HG03060 (cell line): ENCODE results near the gene PNKD.

ENCODE experiments used
- ATAC-seq: cut with Tn5 transposase; IDR thresholded peaks from one replicate; pipeline ENCODE4 v1.9.1; 2021; ENCODE audit warnings: low read depth, moderate number of reproducible peaks; ENCODE audit not compliant: unreplicated experiment

PNKD gene, protein sequence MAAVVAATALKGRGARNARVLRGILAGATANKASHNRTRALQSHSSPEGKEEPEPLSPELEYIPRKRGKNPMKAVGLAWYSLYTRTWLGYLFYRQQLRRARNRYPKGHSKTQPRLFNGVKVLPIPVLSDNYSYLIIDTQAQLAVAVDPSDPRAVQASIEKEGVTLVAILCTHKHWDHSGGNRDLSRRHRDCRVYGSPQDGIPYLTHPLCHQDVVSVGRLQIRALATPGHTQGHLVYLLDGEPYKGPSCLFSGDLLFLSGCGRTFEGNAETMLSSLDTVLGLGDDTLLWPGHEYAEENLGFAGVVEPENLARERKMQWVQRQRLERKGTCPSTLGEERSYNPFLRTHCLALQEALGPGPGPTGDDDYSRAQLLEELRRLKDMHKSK

DNA sequence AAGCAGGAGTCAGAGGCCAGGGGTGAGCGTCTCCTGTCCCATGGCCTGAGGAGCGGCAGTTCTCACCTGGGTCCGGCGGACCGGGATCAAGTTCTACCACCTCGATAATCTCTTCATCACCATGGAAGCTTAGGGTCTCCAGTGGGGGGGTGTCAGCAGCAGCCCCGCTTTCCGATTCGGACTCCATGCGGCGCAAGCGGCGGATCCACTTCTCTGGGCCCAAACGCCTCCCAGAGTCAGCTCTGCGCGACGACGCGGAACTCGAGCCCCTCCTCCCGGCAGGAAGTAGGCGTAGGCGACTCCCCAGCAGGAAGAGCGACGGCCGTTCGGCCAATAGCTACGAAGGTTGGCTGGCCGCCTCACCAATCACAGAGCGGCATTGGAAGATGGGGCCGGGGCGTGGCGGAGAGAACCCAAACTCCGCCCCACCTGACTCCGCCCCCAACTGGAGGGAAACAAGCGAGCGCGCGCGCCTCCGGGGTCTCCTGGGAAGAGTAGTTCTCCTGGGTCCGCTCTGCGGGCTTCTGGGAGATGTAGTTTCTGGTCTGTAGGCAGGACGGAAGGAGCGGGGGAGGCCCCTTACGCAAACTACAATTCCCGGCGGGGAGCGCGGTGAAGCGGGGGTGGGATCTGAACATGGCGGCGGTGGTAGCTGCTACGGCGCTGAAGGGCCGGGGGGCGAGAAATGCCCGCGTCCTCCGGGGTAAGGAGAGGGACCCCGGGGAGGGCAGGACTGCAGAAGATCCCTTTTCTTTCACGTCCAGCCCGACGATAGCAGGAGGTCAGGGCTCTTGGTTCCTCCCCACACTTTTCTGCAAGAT lies at the start of gene PNKD, which contains the start of gene AAMP:
Gene PNKD, plus strand, starts transcription at position 620 of the 821 bp plus-strand sequence. Its CDS starts 17 bp downstream, at position 637.
Gene AAMP, minus strand, starts transcription at position 238 of the 821 bp plus-strand sequence. Its CDS starts 51 bp downstream, at position 187.
- peak; percentile 76 for ATAC-seq

DNA sequence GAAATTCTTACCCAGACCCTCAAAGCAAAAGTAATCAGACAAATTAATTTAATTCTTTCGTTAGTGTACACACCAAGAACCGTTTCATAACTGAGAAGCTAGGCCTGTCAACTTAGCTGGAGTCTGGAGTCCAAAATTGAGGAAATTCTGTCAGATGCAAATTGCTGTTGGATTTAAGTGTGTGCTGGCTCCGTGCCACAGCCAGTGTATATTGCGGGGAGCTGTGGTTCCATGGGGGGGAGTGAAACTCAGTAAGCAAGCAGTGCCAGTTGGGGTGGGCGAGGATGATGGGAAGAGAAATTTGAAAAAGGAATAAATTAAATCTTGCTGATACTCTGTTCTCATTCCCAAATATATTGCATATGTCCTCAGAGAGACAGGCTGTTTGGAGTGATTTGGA lies 49.3 kb upstream of the PNKD start:
- no peak for ATAC-seq

DNA sequence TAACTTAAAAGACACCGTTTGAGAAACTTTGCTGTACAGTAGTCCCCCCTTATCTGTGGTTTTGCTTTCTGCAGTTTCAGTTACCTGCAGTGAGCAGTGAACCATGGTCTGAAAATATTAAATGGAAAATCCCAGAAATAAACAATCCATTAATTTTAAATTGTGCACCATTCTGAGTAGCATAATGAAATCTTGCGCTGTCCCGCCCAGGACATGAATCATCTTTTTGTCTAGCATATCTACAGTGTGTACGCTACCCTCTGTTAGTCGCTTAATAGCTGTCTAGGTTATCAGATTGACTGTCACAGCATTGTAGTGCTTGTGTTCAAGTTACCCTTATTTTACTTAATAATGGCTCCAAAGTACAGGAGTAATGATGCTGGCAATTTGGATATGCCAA lies 47.3 kb upstream of the PNKD start:
- ATAC-seq, result no peak

DNA sequence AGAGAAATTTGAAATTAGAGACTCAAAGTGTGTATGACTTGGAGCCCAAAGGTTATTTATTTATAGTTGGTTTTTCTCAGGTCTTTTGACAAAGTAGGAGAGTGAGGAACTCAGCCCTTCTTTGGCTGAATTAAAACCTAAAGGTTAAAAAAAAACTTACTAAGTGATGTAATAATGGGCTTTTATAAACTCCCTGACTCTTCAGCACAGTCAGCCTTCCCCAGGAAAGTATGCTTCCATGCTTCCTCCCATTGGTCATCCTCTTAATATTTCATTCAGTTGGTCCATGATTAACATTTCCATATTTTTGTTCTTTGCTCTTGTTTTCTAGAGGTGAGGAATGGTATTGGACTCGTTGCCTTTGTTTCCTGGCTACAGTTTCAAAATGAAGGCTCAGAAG lies 46.1 kb upstream of the PNKD start:
- ATAC-seq, result no peak

DNA sequence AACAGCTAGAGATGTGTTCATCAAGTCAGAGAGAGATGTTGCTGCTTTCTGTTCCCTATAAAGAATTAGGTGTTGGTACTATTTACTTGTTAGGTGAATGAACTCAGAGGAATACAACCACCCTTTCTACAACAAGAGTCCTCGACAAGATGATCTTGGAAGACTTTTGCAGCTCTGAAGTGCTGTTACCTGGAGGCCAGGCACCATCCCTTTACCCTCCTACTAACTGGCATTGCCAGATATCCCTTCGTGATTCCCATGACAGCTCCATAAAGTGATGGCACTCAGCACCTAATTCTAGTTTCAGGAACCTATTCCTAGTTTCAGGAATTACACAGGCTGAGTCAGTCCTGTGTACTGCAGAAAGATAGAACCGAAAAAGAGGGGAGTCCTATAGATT lies 43.4 kb upstream of the PNKD start:
- ATAC-seq, result no peak

DNA sequence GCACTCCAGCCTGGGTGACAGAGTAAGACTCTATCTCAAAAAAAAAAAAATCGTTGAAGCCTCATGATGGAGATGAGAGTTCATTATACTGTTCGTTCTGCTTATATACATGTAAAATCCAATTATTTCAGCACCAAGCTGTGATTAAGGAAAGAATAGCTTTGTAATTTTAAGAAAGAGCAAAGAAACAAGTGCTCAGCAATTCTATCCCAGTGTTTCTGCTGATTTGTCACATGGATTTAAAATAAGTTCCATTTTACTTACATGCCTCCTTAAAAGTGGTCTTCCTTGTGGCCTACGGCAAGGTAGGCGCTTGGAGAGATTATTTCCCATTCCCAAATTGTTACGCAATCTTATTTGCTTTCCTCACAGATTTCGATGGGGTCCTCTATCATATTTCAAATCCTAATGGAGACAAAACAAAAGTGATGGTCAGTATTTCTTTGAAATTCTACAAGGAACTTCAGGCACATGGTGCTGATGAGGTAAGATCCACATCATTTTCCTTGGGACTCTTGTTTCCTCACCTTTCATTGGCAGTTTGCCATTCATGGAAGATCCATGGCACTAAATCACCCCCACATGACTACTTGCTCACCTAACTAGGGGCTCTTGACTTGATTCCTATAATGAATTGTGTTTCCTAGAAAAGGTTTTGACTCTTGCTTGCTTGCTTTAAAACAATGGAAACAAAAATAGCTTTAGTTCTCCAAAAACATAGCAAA lies 41.8 kb upstream of the PNKD start:
- no peak for ATAC-seq

DNA sequence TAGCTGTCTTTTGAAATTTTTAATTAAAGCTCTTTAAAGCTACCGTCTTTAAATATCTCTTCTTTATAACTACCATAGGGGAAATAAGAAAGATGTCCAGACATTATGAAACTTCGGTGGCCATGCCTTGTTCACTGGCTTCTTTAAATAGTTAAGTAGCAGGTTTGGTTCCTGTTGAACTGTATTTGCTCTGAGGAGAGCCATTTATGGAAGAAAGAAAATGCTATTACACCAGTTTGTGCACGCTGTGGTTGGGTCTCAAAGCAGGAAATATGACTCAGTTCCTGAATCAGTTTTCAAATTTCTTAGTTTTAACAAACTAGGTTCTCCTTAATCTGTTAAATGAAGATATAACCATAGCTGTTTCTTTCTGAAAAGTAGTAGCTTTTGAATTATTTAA lies 41.1 kb upstream of the PNKD start:
- peak; percentile 85 for ATAC-seq

DNA sequence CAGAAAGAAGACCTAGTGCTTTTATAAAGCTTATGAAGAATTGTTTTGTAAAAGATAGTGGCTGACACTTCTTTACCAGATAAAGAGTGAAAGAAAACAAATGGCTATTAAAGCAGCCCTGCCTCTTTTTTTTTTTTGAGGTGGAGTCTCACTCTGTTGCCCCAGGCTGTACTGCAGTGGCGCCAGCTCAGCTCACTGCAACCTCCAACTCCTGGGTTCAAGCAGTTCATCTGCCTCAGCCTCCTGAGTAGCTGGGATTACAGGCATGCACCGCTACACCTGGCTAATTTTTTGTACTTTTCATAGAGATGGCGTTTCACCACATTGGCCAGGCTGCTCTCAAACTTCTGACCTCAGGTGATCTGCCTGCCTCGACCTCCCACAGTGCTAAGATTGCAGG lies 40.5 kb upstream of the PNKD start:
- no peak for ATAC-seq

DNA sequence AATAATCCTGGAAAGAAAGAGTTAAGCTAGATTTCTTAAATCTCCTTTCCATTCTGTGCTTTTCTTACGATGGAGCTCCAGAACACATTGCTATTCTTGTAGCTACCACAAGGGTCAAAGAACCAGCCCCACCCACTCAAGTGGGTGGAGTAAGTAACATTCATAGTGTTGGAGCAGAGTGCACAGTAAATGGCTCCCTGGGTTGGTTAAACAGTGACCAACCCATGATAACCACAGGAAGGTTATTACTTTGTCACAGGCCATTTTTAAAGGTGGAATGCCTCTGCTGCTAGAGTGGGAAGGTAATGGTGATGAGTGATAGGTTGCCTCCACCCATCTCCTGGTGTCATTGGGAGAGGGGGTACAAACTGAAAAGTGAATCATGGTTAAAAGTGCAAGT lies 39.4 kb upstream of the PNKD start:
- peak; percentile 36 for ATAC-seq

DNA sequence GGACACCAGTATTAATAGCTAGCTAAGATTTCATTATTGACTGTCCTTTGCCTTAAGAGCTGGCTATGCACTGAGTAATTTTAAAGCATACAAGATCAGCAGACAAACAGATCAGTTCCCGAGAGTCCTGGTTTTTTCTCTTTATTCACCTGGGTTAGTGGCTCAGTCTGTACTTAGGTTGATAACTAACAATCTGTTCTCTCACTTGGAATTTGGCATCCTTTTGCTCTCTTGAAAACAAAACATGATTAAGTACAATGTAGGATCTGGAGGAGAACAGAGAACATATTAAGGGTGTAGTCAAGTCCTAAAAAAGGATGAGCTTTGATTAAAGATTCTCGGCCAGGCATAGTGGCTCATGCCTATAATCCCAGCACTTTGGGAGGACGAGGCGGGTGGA lies 36.8 kb upstream of the PNKD start:
- no peak for ATAC-seq

DNA sequence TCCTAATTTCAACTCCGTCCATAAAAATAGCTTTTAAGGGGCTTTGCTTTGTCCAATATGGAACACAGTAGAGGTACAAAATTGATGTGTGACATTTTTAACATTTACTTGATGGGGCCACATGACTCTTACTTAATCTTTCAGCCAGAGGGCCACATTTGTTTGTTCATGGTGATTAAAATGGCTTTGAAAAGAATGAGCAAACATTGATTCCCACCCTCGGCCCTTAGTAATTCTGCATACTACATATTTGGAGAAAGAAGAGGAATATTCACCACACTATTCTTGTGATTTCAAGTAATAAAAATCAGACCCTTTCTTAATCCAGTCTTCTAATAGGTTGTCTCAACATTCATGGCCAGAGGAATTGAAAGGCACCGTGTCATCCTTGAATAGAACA lies 35.8 kb upstream of the PNKD start:
- no peak for ATAC-seq

DNA sequence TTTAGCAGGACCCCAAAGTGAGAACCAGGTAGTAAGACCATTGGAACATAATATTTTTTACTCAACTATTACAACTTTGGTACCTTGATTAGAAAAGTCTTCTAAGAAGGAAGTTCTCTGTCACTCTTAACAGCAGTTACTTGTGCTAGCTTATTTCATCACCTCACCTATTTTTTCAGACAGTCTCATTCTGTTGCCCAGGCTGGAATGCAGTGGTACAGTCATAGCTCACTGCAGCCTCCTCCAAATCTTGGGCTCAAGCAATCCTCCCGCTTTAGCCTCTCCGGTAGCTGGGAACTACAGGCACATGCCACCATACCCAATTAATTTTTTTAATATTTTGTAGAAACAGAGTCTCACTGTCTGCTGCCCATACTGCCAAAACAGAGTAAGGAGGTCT lies 35.3 kb upstream of the PNKD start:
- no peak for ATAC-seq

DNA sequence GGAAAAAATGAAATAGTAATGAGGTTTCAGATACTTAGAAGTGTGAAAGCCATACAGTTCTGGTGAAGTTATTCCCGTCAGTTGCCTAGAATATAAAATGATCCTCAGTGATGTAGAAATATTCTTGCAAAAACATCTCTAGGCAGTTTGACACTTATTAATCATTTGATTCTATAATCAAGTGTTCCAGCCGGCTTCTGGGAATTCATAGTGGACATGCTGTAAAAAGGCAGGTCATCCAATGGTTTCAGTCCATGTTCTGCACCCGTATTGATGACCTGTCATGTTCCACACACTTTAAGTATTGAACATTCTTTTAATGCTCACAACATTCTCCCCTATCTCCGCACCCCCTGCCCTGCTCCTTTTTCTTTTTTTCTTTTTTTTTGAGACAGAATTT lies 33.5 kb upstream of the PNKD start:
- ATAC-seq, result no peak

DNA sequence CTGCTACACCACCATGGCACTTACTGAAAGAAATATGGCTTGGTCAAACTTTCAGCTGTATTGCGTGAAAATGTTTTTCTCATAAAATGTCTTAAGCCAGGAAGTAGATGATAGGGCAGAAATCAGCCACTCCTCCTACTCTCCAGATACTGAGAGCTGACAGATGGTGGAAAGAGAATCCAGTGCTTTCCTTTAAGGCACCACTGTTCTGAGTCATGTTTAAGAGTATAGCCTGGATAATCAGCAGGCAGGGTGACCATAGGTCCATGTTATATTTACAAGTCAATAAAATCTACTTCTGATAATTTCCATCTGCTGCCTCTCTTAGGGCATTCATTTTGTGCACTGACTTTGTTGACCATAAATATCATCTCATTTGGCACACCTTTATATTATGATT lies 31.4 kb upstream of the PNKD start:
- ATAC-seq, result no peak

DNA sequence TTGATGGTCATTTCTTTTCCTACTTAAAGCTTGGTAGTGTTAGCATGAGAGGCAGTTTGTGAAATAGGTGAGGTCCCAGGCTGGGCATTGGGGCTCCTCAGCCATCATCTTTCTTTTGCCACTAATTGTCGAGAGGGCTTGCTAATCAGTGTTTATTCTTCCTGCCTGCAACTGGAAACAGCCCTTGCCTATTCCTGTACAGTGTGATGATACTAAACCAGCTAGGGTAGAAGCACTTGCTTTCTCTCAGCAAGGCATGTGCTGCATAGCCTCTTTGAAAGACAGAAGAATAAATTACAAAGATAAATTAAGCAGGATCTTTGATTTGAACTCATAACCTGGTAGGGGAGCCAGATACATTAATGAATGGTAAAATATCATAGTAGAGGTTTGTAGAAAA lies 26.1 kb upstream of the PNKD start:
- ATAC-seq, result no peak

DNA sequence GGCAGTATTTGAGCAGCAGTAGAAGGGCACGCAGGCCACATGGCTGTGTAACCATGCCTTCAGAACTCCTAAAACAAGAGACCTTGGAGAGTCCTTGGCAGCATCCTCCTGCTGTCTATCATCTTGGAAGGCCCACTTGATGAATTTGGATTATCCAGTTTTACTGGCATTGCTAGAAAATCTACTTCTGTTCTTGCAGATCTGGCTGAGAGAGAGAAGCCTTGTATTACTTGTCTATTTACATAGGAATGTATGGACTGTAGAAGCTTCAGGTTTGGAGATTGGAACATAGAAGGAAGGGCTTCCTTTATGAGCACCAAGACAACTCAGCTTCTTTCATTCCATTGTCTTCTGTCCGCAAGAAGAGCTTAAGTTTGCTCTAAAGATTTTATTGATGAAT lies 25.7 kb upstream of the PNKD start:
- ATAC-seq, result no peak

DNA sequence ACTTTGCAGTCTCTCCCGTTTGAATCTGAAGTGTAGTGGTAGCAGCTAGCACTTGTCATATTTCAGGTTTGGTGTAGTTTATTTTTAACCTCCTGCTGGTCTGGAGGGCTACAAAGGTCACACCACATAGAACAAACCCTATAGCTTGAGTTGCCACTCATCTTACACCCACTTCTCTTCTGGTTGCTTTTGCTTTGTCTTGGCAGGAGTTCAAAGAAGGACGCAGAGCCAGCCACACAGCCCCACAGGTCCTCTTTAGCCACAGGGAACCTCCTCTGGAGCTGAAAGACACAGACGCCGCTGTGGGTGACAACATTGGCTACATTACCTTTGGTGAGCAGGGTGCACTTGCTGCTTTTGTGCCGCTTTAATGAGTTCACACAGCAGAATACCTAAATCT lies 25.1 kb upstream of the PNKD start:
- ATAC-seq, result no peak

DNA sequence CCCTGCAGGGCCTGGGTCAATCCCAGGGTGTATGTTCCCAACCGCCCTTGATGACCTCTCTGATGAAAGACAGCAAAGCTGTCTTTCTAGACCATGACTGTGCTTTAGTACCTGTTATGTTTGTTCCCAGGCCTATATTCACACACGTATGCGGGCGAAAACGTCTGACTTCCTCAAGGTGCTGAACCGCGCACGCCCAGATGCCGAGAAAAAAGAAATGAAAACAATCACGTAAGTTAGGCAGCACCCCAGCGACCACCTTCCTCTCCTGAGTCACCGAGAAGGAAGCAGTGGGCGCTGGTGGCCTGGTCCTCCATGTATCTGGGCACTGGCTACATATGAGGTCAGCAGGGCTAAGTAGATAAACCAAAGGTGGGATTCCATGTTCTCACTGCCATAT lies 20.6 kb upstream of the PNKD start:
- ATAC-seq, result no peak

DNA sequence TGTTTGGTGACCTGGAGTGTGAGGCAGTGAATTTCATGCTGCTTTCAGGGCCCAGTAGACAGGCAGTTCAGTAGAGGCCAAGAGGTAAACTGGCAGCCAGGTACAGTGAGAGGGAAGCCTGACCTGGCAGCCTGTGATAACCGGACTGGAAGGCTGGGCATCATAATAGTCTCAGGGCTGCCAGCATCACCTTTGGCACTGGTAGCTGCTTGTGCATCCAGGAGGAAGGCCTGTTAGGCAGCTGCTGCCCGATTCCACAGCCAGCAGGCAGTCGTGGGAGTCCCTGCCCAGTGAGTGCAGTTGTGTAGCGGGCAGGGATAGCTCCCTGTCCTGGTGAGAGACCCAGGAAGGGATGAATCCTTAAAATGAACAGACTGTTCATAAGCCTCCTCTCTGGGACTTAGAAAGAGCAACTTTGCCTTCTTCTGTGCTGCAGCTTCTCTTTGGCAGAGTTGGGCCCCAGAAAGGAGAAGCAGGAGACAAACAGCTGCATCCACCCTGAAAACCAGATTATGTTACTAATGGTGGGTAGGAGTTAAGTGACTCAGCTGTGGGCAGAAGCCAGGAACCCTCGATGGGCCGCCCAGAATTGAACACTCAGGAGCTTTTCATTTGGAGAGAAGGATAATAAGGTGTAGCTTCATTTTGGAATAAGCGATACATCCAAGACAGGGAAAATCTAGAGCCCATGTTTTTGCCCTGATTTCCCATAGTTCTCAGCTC lies 17.6 kb upstream of the PNKD start:
- ATAC-seq, result no peak

DNA sequence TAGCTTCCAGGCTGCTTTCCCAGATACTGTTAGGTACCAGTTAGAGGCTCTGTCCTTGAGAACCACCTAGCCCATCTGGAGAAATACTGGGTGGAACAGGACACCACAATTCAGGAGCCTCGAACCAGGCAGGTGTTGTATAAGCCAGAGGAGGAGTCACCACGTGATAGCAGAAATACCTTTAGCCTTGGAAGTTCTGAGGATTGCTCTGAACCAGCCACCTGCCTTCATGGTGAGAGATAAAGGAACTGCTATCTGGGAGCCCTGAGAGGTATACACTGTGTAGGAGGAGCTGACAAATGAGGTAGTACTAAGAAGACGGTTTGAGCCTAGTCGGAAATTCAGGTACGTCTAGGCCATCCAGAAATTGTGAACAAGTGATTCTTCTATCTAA lies 17.1 kb upstream of the PNKD start:
- no peak for ATAC-seq

DNA sequence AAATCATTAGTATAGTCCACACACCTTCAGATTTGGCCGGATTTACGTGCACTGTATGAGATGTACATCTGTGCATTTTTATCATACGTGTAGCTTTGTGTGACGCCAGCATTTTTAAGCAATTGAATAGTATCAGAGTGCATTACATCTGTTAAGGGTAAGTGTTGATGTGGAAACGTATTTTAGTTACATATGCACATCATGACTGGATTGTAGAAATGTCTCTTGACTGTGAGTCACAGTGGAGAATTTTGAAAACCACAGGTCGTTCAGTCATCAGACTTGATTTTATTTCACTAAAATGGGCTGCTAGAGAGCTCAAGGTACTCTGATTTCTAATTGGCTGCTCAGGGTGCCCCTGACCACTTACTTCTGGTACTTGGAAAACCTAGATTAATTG lies 14.9 kb upstream of the PNKD start:
- no peak for ATAC-seq
